ENCODE measurements around the gene MOK.

The MOK gene

DNA sequence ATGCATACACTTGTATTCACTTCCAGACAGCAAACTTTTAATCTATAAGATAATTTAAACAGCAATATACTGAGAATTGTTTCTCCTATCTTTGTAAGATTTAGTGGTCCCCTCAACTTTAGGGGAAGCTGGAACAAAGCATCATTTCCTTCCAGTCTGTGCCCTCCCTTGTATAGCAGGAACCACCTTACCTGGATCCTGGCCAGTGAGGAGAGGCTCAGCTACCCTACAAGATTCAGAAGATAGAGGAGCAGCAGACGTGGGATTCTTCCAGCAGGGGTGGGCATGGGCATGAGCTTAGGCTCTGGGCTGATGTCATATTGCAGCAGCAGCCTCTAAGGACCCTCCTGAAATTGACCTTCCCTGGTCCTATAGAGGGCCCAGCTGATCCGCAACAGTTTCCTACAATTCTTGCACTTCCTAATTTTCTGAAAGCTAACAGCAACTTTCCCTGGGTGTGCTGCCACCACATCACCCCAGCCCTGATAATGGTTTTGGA is 21.3 kb downstream of the MOK start:
- no peak for DNase-seq

DNA sequence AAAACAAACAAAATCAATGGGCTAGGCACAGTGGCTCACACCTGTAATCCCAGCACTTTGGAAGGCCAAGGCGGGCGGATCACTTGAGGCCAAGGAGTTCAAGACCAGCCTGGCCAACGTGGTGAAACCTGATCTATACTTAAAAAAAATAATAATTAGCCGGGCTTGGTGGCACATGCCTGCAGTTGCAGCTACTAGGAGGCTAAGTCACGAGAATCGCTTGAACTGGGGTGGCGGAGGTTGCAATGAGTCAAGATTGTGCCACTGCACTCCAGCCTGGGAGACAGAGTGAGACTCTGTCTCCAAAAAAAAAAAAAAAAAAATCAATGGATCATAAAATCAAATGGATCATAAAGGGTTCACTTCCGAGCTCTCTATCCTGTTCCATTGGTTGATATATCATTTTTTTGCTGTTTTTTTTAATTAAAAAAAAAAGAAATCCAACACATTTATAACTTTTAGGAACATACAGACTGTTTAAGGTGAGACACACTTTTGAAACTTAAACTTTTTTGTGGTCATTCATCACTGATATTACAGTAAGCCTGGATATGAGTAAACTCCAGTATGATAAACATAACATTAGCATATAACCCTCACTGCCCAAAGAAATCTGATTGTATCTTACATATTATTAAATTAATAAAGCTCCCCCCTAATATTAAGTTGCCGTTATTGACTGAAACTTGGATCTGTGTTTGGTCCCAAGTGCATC is 22.1 kb downstream of the MOK start:
- no peak for DNase-seq

DNA sequence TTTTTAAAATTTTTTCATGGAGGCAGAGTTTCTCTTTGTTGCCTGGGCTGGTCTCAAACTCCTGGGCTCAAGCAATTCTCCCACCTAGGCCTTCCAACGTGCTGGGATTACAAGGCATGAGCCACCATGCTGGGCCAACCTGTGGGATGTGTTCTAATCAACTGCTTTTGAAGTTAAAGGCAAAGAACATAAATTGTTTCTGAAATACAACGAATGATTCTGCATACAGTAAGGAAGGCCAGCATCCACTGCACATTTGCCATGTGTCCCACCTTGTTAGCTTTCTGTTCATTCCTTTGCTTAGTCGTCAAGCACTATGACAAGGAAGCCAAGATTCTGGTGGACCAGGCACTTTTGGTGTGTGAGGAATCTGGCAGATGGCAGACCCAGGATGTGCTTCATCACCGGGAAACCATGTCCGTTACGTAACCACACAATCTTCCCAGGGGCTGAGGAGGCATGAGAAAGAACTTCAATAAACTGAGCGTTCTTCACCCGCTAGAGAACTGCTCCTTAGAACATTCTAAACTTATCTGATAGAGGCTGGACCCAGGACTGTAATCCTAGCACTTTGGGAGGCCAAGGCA is 24.5 kb downstream of the MOK start:
- DNase-seq: no peak

DNA sequence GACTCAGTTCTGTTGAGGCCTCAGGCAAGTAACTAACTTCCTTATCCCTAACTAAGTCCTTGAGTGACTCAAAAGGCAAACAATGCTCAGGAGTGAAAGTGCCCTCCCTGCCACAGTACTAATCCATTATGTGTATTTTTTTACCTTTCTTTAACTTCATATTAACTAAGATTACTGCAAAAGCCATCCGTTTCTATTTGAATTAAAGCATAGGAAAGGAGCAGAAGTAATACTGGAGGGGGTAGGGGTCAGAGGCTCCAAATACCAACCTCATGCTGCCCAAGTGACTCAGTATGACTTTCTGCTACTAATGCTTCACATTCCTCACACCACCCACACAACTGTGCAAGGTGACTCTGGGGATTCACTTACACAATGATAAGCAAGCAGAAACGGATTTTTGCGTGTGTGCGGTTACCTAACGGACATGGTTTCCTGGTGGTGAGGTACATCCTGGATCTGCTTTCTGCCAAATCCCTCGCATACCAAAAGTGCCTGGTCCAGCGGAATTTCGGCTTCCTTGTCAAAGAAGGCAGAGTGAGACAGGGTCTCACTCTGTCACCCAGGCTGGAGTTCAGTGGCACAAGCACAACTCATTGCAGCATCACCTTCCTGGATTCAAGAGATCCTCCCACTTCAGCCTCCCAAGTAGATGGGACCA is 25.1 kb downstream of the MOK start:
- no peak for DNase-seq

DNA sequence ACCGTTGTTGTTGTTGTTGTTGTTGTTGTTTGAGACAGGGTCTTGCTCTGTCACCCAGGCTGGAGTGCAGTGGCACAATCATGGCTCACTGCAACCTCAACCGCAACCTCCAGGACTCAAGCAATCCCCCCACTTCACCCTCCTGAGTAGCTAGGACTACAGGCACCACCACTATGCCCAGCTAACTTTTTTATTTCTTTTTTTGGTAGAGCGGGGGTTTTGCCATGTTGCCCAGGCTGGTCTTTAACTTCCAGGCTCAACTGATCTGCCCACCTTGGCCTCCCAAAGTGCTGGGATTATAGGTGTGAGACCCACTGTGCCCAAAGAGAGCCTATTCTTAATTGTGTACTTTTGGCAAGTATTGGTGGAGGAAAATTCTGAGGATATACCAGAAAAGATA is 25.7 kb downstream of the MOK start:
- DNase-seq: no peak

DNA sequence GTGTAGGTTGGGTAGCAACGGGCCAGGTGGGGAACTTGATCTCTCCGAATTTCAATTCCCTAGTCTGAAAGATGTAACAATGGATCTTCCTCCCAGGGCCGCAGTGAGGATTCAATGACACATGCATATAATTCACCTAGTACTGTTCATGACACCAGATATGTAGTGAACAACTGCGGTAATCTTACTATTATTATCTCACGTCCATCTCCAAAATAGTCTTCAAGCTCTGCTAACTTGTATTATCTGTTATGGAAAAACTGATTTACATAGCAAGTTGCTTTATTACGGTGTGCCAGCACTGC is 26.4 kb downstream of the MOK start:
- no peak for DNase-seq

DNA sequence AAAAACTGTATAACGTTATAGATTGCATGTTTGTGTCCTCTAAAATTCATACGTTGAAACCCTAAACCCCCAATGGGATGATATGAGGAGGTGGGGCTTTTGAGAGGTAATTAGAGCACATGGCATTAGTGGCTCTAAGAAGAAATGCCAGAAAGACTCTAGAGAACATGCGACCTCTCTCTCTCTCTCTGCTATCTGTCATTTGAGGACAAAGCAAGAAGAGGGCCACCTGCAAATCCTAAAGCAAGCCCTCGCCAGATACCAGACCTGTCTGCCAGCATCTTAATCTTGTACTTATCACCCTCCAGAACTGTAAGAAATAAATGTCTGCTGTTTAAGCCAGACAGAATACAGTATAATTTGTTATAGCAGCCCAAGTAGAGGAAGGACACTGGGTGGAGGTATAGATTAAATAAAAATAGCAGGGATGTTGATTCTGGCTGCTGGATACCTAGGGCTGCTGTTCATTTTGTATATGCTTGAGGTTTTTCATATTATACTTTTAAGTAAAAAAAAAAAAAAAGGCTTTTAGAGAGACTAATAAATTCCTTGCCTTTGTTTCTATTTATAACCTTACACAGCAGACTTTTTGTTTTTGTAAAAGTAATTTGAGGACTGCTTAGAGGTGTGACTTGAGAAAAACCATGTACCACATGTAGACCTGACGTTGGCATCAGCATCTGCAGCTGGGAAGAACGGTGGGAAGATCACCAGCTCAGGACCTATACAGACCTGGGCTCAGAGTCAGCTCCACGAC is 26.9 kb downstream of the MOK start:
- DNase-seq: no peak

DNA sequence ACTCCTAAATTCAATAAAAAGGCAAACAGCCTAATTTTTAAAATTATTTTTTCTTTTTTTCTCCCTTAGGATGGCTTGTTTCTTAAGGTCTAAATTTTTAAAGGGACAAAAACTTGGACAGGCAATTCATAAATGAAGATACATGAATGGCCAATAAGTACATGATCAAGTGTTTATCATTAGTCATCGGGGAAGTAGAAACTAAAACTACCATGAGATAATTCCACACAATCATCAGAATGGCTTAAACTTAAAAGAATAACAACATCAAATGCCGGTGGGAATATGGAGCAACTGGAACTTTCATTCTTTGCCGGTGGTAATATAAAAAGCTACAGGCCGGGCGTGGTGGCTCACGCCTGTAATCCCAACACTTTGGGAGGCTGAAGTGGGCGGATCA is 29.1 kb downstream of the MOK start:
- DNase-seq: no peak

DNA sequence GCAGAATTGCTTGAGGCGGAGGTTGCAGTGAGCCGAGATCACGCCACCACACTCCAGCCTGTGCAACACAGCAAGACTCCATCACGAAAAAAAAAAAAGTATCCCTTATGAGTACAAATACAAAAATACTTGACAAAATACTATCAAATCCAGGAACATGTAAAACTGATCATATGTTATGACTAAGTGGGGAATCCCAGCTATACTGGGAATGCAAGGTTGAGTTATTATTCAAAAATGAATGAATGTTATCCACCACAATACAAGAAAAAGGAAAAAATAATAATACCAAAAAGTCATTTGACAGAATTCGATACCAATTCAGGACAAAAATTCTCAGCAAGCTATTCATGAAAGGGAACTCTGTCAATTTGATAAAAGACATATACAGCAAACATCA is 32.6 kb downstream of the MOK start:
- DNase-seq: no peak

DNA sequence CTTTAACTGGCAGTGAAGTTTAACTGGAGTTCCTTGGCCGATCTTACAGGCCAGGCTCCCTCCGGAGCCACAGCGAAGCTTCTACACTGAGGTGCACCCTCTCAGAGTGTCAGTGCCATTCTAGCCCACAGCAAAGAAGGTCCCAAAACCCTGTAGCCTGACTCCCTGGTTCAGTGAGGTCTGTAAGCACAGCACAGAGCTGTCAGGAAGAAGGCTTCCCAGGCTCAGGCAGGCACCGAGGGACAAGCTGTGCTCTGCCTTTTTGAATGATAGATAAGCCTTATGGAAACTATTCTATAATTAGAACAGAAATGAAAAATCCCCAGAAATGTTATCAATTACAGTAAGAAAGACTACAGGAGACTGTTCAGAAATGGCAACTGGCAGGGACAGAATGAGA is 40.2 kb downstream of the MOK start:
- DNase-seq: peak; percentile 12

DNA sequence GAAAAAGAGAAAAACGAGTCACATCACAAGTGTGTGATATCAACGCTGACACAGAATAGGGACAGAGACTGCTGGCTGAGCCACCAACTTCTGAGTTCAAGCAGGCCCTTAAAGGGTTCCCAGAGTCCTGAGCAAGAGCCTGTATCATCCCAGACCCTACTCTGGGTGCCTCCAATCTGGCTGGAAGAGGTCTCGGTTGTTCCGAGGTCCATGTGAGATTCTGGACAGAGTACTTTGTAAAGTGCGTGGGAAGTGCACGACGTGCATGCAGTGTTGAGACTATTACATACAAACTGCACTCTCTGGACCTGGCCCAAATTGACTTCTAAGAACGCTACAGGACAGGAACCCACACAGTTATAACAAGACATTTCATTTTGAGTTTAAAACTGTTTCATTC is 40.6 kb downstream of the MOK start:
- peak; percentile 36 for DNase-seq

DNA sequence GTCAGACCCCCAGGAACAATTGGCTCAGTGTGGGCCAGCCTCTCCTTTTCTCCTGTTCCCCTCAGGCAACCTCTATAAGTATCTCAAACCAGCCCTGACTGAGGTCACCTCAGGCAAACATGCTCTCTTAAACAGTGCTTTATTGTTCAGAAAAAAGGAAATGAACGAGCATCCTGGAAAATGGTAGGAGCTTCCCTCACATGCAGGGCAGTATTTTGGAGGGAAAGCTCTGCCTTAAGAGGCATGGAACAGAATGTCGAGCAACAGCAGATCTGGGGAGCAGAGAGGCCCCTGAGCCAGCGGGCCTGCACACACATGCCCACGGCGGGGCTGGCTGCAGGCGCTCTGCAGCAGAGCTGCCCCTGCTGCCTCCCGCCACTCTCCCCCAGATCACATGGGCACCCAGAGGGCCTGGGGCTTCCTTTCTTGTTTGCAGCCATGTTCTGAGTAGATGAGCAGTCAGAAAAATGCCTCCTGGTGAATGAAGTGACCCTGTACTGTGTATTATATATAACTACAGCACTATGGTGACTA is 42.0 kb downstream of the MOK start:
- DNase-seq: peak; percentile 34

DNA sequence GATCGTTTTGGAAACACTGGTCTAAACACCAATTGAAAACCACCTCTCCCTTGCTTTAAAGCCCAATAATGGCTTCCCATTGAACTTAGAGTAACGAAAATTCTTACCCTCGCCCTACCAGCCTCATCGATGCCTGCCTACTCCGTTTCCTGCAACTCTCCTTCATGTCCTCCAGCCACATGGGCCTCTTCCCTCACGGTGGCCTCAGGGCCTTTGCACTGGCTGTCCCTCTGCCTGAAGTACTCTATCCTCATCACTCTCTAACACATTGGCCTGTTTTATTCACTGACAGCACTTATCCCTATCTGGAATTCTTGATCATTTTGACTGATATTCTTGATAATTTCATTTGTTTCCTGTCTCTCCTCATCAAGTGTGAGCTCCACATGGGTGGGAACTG is 46.8 kb downstream of the MOK start:
- DNase-seq: peak; percentile 37

DNA sequence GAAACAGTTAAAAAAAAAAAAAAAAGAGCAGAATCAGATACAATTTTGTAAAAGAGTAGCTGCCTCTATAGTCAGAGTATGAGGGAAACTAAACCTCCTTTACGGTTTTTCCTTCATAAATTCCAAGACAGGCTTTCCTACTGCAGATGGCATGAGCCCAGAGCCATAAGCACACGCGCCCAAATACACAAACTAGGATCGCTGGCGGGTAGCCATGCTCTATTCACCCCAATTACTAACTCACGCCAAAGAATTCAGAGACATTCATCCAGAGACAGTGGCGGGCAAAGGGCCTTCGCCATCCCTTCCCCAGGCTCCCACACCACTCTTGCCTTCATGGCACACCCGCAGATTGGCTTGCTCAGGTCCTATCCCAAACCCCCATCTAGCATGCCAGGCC is 48.2 kb downstream of the MOK start:
- DNase-seq: no peak

DNA sequence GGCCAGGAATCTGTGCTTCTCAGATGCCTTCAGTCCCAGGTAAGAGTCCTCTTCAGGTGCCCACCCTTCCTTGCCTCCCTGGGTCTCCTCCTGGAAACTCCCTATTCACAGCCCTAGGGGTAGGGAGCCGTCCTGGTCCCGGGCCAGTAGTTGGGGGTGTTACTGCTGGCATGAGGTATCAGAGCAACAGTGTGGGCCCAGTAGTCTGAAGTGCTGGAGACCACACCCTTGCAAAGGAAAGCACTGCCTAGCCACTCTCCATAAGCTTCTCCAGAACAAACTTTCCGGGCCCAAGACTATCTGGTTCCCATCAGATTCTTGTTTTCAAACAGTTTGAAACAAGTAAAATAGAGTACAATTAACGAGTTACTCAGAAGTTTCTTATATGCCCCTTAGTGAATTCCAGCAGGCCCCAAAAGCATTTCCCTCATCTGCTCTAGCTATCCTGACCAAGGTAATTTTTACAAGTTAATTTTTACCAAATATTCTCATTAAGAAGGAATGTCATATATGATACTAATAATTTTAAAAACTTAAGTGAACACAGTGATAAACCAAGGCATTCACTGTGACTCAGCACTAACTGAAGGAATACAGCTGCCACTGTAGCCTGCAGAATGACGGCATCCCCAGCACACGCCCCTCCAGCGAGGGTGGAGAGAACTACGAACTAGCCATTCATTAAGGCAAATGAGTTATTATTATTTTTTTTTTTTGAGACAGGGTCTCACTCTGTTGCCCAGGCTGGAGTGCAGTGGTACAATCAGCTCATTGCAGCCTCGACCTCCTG is 49.4 kb downstream of the MOK start:
- DNase-seq: peak; percentile 9

DNA sequence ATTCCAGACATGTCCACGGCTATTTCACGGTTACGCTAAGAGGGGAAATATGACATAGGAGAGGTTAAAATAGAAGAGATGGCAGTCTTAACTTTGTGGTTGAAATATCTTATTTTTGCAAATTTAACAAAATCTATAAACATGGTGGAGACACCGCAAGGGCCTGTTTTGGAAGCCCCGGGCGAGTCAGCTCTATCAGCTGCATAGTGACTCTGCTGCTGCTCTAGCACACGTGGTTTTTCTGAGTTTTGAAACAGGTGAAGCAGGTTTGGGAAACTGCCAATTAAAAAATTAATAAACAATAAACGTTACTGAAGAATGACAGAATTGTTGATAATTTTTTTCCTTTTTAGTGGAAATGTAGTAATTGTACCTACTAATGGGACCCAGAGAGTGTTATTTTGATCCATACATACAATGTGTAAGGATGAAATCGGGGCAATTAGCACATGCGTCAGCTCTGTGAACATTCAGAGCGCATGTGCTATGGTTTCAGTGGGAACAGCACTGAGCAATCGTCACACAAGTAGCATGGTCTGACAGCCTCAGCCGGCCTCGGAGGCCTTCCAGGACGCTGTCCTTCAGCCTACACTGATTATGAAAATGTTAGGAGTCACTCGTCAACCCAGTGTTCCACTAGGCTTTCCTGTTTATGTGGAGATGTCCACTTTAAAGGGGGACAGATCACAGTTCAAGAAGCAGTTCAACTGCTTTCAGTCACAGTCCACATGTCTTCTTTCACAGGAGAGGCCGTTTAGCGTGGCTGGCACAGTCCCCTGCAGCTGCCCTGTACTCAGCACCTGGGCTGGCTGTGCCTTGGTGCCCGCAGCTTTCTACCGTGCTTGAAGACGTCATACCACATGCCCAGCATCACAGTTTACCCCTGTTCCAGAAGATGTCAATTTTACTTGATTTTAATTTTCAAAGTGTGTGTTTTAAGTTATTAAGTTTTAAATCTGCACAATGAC is 51.8 kb downstream of the MOK start:
- peak; percentile 30 for DNase-seq

DNA sequence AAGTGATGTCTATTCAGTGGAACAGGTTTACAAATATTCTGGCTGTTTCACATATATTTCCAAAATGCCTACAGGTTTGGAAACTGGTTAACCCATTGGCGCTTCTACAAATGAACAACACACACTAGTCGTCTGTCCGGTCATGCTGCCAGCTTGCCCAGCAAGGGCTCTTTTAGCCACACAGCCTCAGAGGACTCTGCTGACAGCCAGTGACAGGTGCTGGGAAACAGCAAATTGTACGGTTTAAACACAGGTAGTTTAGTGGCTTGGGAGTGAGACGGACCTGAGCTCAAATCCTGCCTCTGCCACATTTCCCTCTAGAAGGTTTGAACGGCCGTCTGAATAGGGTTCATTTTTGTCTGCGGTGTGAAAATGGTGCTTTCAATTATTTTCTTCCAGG is 53.8 kb downstream of the MOK start:
- DNase-seq: no peak

DNA sequence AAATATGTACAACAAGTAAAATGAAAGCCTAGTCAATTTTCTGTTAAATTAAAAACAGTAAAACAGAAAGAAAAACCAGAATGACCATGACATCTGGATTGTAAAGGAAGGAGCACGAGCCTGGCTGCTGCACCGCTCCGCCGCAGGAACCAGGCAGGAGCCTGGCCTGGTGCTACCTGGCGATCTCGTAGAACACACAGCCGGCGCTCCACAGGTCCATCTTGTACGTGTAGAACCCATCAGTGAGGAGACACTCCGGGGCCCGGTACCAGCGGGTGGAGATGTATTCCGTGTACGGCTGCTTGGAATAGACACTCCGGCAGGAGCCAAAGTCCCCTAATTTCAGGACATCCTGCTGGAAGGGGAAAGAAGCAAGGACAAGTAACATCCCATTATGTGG is 54.3 kb downstream of the MOK start:
- no peak for DNase-seq

DNA sequence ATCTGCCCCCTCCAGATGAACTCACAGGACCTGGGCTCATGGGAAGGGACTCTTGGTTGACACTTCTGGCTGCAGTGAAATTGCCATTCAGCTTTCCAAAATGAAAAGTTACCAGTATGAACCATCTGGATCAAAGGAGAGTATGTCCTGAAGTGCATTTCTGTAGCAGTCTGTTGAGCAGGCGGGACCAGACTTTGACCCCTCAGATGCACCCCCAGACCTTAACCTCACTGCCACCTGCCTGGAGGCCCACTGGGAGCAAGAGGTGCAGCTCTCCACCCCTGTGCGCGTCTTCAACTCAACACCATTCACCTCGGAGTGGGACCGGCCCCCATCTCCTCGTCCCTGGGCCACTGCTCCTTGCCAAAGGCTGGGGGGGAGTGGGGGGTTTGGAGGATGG is 55.0 kb downstream of the MOK start:
- DNase-seq: no peak

DNA sequence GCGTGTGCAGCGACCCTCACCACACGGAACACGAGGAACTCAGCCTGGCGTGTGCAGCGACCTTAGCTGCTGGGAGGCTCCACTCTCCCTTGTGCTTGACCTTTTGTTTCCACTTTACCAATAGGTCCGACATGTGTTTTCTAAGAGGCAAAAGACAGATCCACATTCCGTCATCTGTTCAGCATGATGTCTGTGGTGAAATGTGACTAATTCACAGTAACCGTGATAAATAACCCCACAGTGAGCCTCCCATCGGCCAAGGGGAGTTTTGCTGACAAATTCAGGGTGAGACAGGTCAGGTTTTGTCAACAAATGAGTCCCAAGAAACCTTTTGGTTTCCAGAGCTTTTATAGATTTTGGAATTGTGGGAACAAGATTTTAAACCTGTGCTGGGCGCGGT is 55.9 kb downstream of the MOK start:
- no peak for DNase-seq

DNA sequence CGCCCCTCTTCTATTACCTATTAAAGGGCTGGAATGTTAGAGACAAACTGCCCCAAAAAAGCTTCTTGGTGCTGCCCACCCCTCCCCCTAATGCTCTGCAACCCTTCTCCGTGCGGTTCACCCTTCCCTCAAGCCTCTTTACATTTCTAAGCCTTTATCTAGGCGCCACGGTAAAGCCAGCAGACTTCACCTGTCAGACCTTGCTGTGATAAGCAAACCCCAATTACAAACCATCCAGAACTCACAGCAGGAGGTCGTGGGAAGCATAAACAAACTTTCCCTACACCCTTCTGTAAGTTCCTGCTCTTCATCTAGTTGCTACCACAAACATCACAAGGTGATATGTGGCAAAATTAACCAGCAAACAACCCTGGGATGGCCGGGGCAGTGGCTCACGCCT is 56.8 kb downstream of the MOK start:
- no peak for DNase-seq

DNA sequence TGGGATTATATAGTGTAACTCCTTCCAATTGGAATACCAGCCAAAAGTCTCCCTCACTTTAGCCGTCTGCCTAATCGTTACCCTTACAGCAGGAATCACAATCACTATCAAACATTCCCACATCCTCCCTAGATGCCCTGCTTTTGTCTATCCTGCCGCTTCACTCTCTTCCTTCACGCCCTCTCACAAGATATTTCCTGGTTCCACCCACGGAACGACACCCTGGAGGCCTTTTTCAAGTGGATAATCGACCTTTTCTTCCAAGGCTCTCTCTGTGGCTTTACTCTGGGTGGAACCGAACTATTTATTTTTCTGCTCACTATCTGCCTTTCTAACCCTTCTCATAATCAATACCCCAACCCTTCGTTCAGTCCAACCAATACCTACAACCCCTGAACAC is 58.9 kb downstream of the MOK start:
- DNase-seq: no peak
